SH-SY5Y (cell line): ENCODE data around the gene FCGR3A.

Source experiments
- GATA2 ChIP-seq: IDR thresholded peaks from 2 replicates; pipeline ENCODE4 v1.6.1; 2011; ENCODE audit warnings: mild to moderate bottlenecking, low read depth, low read length
- GATA3 ChIP-seq: IDR thresholded peaks from 2 replicates; pipeline ENCODE4 v1.6.1; 2011; ENCODE audit warnings: low read depth, mild to moderate bottlenecking, low read length, moderate library complexity

FCGR3A gene

DNA sequence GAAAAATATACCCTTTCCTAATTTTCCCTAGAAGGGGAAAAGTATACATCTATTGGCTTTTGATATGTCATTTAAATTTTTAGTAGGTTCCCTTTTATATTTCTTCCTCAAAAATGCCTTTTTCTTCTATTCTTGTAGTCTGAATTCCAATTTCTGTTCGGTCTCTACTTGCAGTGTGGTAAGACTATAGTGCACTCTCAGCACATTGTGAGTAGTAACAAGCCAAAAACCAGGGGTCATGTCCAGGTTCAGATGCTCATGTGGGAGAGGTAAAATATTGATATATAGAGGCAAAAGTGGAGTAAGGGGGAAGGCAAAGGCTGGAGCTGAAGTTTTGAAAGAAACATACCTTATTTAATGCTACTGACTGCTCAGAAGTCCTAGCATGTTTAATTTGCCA is 48.4 kb downstream of the FCGR3A start:
- no peak for TF ChIP-seq GATA3
- TF ChIP-seq GATA2, result no peak

- TF ChIP-seq GATA3, result no peak
- TF ChIP-seq GATA2, result no peak
Observed at GRCh38 chr1:161499099-161500039, 50.2 kb downstream of the FCGR3A start.

DNA sequence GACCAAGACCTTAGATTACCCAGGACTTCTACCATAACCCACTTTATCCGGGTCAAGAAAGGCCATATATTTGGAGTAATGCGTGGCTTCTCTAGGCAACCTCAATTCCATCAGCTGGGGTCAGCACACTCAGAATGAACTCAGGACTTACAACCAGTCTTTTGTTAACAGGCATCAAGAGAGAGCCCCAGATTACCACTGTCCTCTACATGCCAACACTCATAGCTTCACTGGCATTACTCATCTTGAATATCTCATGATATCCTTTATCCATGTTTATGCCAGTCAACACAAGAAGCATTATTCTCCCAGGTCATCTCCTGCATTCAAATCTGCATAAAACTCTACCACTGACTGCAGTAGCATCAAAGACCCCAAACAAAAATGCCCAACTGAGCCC is 51.0 kb downstream of the FCGR3A start:
- TF ChIP-seq GATA2, result no peak

DNA sequence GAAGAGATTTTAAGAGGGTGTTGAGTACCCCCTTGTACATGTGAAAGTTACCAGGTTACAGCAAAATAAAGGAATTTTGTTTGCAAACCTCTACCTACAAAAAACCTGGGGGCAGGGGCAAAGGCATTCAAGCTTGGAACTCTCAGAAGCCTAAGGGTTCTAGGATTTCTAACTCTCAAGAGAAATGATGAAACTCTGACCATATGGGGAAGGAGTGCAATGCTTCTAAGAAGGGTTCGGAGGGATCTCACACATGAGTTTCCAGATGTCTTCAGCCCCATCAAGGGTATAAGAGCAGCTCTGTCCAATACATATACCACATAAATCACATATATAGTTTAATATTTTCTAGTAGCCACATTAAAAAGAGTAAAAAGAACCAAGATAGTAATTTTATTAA is 51.7 kb downstream of the FCGR3A start:
- TF ChIP-seq GATA3 (no peak), GATA2 (no peak)

DNA sequence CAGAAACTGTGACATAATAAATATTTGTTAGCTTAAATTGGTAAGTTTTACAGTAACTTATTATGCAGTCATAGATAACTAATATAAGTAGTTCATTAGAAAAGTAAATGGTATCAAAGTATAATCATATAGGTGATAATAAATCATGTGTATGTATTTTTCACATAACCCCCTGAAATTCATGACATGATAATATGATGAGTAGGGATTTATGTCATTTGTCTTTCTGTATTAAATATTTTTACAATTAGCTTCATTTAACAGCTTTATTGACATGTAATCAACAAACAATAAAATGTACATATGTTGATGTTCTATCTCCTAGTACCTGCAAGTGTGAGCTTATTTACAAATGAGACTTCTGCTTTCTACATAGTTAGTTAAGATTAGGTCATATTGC is 54.1 kb downstream of the FCGR3A start:
- TF ChIP-seq GATA2 (no peak), GATA3 (no peak)

- no peak for TF ChIP-seq GATA3
- no peak for TF ChIP-seq GATA2
Observed at GRCh38 chr1:161494091-161494735, 55.4 kb downstream of the FCGR3A start.

- no peak for TF ChIP-seq GATA3
- TF ChIP-seq GATA2, result no peak
Observed at GRCh38 chr1:161492827-161493226, 56.8 kb downstream of the FCGR3A start.
